GM13976 (cell line): ENCODE measurements around the gene LRRC47.
A peak's percentile ranks its signal among the peaks of the same experiment; 100 is the strongest.

Experiments
- DNase-seq: peaks from one replicate; pipeline ENCODE4 v3.0.0; 2012; ENCODE audit warnings: low spot score
- CTCF ChIP-seq: IDR thresholded peaks from 2 replicates; pipeline ENCODE4 v1.5.1; 2012; ENCODE audit warnings: borderline replicate concordance, mild to moderate bottlenecking; ENCODE audit not compliant: insufficient read depth; ENCODE audit errors: extremely low read depth, missing control alignments, control extremely low read depth
- in situ Hi-C: fragments of 300-500 bp; cut with MboI; formaldehyde crosslinking; loops from one replicate; pipeline ENCODE4 v1.12.0; 2022; ENCODE audit warnings: low sequenced_read_pairs, mixed read lengths, inconsistent platforms; ENCODE audit not compliant: unreplicated experiment

Gene LRRC47

GRCh38 chr1:3777647-3778589, 18.4 kb downstream of the LRRC47 start:
- no peak for DNase-seq
- TF ChIP-seq CTCF = no peak
- in situ Hi-C loops = no loop called here

GRCh38 chr1:3777078-3777547, 19.2 kb downstream of the LRRC47 start:
- in situ Hi-C loops = no loop called here
- no peak for TF ChIP-seq CTCF
- no peak for DNase-seq

- no peak for TF ChIP-seq CTCF
- in situ Hi-C loops = no loop called here
- no peak for DNase-seq
These were observed 19.9 kb downstream of the LRRC47 start for GRCh38 chr1:3776231-3776961.

GRCh38 chr1:3775490-3776230, 20.6 kb downstream of the LRRC47 start:
- in situ Hi-C loops = no loop called here
- TF ChIP-seq CTCF = peak; percentile 42
- peak; percentile 84 for DNase-seq

GRCh38 chr1:3774946-3775489, 21.3 kb downstream of the LRRC47 start:
- no peak for TF ChIP-seq CTCF
- no peak for DNase-seq
- in situ Hi-C loops = no loop called here
